ENCODE data around the gene TTC19.

DNA sequence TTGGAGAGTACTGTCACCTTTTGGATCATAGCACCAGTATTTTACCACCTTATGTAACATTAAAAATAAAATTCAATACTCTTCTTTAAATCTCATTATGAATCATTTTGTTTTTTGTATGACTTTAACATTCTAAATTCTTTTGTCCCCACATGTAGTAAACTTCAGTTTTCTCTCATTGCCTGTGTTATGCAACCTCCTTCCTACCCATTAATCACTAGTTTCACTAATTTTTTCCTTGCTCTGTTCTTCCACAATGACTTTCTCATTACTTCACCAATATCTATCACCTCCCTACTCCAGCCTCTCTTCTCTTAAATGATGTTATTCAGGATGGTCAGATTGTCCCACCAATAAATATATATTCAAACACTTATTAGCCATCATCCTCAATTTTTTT is 68.7 kb downstream of the TTC19 start:
- TF ChIP-seq, protein P1, sequence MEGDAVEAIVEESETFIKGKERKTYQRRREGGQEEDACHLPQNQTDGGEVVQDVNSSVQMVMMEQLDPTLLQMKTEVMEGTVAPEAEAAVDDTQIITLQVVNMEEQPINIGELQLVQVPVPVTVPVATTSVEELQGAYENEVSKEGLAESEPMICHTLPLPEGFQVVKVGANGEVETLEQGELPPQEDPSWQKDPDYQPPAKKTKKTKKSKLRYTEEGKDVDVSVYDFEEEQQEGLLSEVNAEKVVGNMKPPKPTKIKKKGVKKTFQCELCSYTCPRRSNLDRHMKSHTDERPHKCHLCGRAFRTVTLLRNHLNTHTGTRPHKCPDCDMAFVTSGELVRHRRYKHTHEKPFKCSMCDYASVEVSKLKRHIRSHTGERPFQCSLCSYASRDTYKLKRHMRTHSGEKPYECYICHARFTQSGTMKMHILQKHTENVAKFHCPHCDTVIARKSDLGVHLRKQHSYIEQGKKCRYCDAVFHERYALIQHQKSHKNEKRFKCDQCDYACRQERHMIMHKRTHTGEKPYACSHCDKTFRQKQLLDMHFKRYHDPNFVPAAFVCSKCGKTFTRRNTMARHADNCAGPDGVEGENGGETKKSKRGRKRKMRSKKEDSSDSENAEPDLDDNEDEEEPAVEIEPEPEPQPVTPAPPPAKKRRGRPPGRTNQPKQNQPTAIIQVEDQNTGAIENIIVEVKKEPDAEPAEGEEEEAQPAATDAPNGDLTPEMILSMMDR (IDR thresholded peaks at IDR 0.05): no peak
- TF ChIP-seq POLR2A (IDR thresholded peaks at IDR 0.05): no peak

Measured in Peyer's patch (tissue), 4 donors.